ENCODE measurements around the gene RAI1.

GRCh38 chr17:17718251-17718650, 37.0 kb downstream of the RAI1 start:
- TF ChIP-seq NFRKB (IDR thresholded peaks at IDR 0.05): no peak
- TF ChIP-seq FOXM1 (IDR thresholded peaks at IDR 0.05; ENCODE audit: borderline replicate concordance): no peak
- no peak for TF ChIP-seq BHLHE40 (IDR thresholded peaks at IDR 0.05; ENCODE audit: borderline replicate concordance)
- TF ChIP-seq FOXA1 (IDR thresholded peaks at IDR 0.05): no peak
- TF ChIP-seq ELF4 (IDR thresholded peaks at IDR 0.05): no peak
- TF ChIP-seq CTBP1 (IDR thresholded peaks at IDR 0.05; ENCODE audit: borderline replicate concordance): no peak
- TF ChIP-seq SUZ12 (IDR thresholded peaks at IDR 0.05): no peak
- TF ChIP-seq TARDBP (IDR thresholded peaks at IDR 0.05): no peak
- no peak for TF ChIP-seq SP1 (IDR thresholded peaks at IDR 0.05)
- no peak for TF ChIP-seq ZNF384 (IDR thresholded peaks at IDR 0.05)
- TF ChIP-seq ARNT (IDR thresholded peaks at IDR 0.05): no peak
- no peak for TF ChIP-seq L3MBTL2 (conservative IDR thresholded peaks at IDR 0.05)
- no peak for TF ChIP-seq HDGF (IDR thresholded peaks at IDR 0.05; ENCODE audit: borderline replicate concordance)
- TF ChIP-seq FOXK2 (IDR thresholded peaks at IDR 0.05): no peak

Data from HEK293T (cell line).